ENCODE data around the gene PMEPA1.

GRCh38 chr20:57618091-57618763 is 91.6 kb downstream of the PMEPA1 start:
- TF ChIP-seq CTCF (conservative IDR thresholded peaks at IDR 0.05) (no peak), ZFX (IDR thresholded peaks at IDR 0.05) (no peak)
